ENCODE measurements around the gene CDH4.

Gene CDH4

GRCh38 chr20:61869750-61870507 lies 617.9 kb downstream of the CDH4 start:
- Histone ChIP-seq H3K4me1 (ENCODE audit: control insufficient read depth, insufficient read depth, low read length) (no peaks in the 10 kb centered on the region), H3K27ac (ENCODE audit: extremely low read depth, low read depth, low read length) (no peak overlapping the region), H3K4me3 (ENCODE audit: low read depth, low read length) (no peak overlapping the region), H3K9me3 (ENCODE audit: control insufficient read depth, insufficient read depth, low read depth, low read length) (no peaks in the 10 kb centered on the region), H3K36me3 (ENCODE audit: control insufficient read depth in 2 of 2, insufficient read depth in 1 of 2, low read length in 2 of 2) (no peaks in the 10 kb centered on the region)
- no peak for TF ChIP-seq ZNF513 (tag by site-specific recombination; IDR thresholded peaks at IDR 0.05)
- TF ChIP-seq ZNF26 (tag by site-specific recombination; IDR thresholded peaks at IDR 0.05), result no peak
- no peak for TF ChIP-seq ZNF404 (tag by site-specific recombination; IDR thresholded peaks at IDR 0.05)
- TF ChIP-seq KLF17 (tag by site-specific recombination; IDR thresholded peaks at IDR 0.05), result no peak
- no peak for TF ChIP-seq ZNF23 (tag by site-specific recombination; IDR thresholded peaks at IDR 0.05; ENCODE audit: borderline replicate concordance)
- TF ChIP-seq CTCF (tag by site-specific recombination; IDR thresholded peaks at IDR 0.05), result no peak
- TF ChIP-seq ZNF132 (tag by site-specific recombination; IDR thresholded peaks at IDR 0.05; ENCODE audit: borderline replicate concordance), result no peak
- no peak for TF ChIP-seq SP2 (tag by site-specific recombination; IDR thresholded peaks at IDR 0.05)
- TF ChIP-seq ZIC2 (tag by site-specific recombination; IDR thresholded peaks at IDR 0.05), result peak; percentile 68
- TF ChIP-seq GLIS1 (tag by site-specific recombination; IDR thresholded peaks at IDR 0.05), result peak; percentile 33
- TF ChIP-seq YY1 (tag by site-specific recombination; IDR thresholded peaks at IDR 0.05), result no peak
- TF ChIP-seq ZNF121 (tag by site-specific recombination; IDR thresholded peaks at IDR 0.05), result no peak
- no peak for TF ChIP-seq ZNF214 (tag by site-specific recombination; IDR thresholded peaks at IDR 0.05; ENCODE audit: borderline replicate concordance)
- no peak for TF ChIP-seq ZNF747 (tag by site-specific recombination; IDR thresholded peaks at IDR 0.05)
- TF ChIP-seq ZNF174 (tag by site-specific recombination; IDR thresholded peaks at IDR 0.05), result no peak
- CTCF ChIA-PET, result no interaction called here
- POLR2A ChIA-PET, result no interaction called here

GRCh38 chr20:61871160-61871559 lies 619.1 kb downstream of the CDH4 start:
- POLR2A ChIA-PET, result no interaction called here

More at GRCh38 chr20:61871160-61871559, 619.1 kb downstream of the CDH4 start:
- H3K27ac ChIP-seq (ENCODE audit: extremely low read depth, low read depth, low read length), result no peak overlapping the region
- no peaks in the 10 kb centered on the region for H3K36me3 ChIP-seq (ENCODE audit: control insufficient read depth in 2 of 2, insufficient read depth in 1 of 2, low read length in 2 of 2)
- H3K9me3 ChIP-seq (ENCODE audit: control insufficient read depth, insufficient read depth, low read depth, low read length), result no peaks in the 10 kb centered on the region
- H3K4me1 ChIP-seq (ENCODE audit: control insufficient read depth, insufficient read depth, low read length), result no peaks in the 10 kb centered on the region
- TF ChIP-seq TRIM28 (IDR thresholded peaks at IDR 0.05; ENCODE audit: borderline replicate concordance, low read length), result peak; percentile 56; the same call in 1 of the 2 replicates
- no peak for TF ChIP-seq ATF2 (tag by site-specific recombination; IDR thresholded peaks at IDR 0.05; ENCODE audit: low read depth)
- no peak for TF ChIP-seq ZNF670 (tag by site-specific recombination; IDR thresholded peaks at IDR 0.05; ENCODE audit: low read depth)
- TF ChIP-seq SETDB1 (IDR thresholded peaks at IDR 0.05; ENCODE audit: insufficient read length, low read length), result peak; percentile 70
- CTCF ChIA-PET, result no interaction called here
- H3K4me3 ChIP-seq (ENCODE audit: low read depth, low read length), result no peak overlapping the region
